GM12872 (cell line): ENCODE data around the gene MTPN.

ENCODE experiments used
- CTCF ChIP-seq: IDR thresholded peaks from 3 replicates; pipeline ENCODE4 v1.5.1; 2011; ENCODE audit warnings: low read depth, mild to moderate bottlenecking, low read length, moderate library complexity; ENCODE audit not compliant: insufficient read depth

Gene MTPN

GRCh38 chr7:135884495-135885232, 92.5 kb downstream of the MTPN start:
- TF ChIP-seq CTCF, result no peak

GRCh38 chr7:135879233-135879632, 97.9 kb downstream of the MTPN start:
- TF ChIP-seq CTCF, result no peak

GRCh38 chr7:135878284-135878683, 98.9 kb downstream of the MTPN start:
- TF ChIP-seq CTCF, result no peak

- no peak for TF ChIP-seq CTCF
Observed at GRCh38 chr7:135877805-135878204, 99.4 kb downstream of the MTPN start.
